Panc1 (cell line): Measurements from ENCODE around the gene SNRNP40. TPM values are rescaled to one million over a fixed set of nuclear protein-coding genes. Genes with fewer than 3 reads are reported as not detected.

ENCODE experiments used
- ATAC-seq: fragments of 200-7000 bp; cut with Tn5 transposase; 2 replicates; pipeline ENCODE4 v1.9.1; 2020; ENCODE audit warnings: mild to moderate bottlenecking, moderate library complexity
- BruUV-seq: library from RNA; stranded (reverse); fragments of 400-500 nt; replicated peaks from 2 replicates; lab custom pipeline; 2021; lab: Mats Ljungman, UMichigan
- CTCF ChIA-PET: fragments of 300-600 bp; sonication (Branson Sonifier 250); formaldehyde crosslinking; loops from one replicate; lab custom pipeline; 2022; ENCODE audit warnings: antibody characterized with exemption; lab: Charles Lee
- POLR2A ChIA-PET: fragments of 300-600 bp; sonication (Branson Sonifier 250); formaldehyde crosslinking; loops from one replicate; lab custom pipeline; 2022; ENCODE audit warnings: antibody characterized with exemption; lab: Charles Lee
- DNase-seq: peaks from one replicate; pipeline ENCODE4 v3.0.0-alpha.2; 2010; ENCODE audit warnings: low read depth, low spot score
- H3K27ac ChIP-seq: 2 replicates; pipeline ENCODE4 v1.5.1; 2011; ENCODE audit warnings: mild to moderate bottlenecking, low read length, inconsistent platforms
- H3K27me3 ChIP-seq: fragments of 200-500 bp; sonication (Bioruptor generic); 2 replicates; pipeline ENCODE4 v1.6.0; 2014; ENCODE audit warnings: low read length, inconsistent platforms; ENCODE audit not compliant: control insufficient read depth, insufficient read depth
- H3K36me3 ChIP-seq: fragments of 200-500 bp; sonication (Bioruptor generic); 2 replicates; pipeline ENCODE4 v1.5.1; 2014; ENCODE audit warnings: inconsistent platforms, mild to moderate bottlenecking, low read length, moderate library complexity; ENCODE audit not compliant: control insufficient read depth, insufficient read depth
- H3K4me1 ChIP-seq: 2 replicates; pipeline ENCODE4 v1.5.1; 2011; ENCODE audit warnings: inconsistent platforms, mild to moderate bottlenecking, low read length, moderate library complexity; ENCODE audit not compliant: control insufficient read depth, insufficient read depth
- H3K4me3 ChIP-seq, 2 experiments: 2 replicates each; pipeline ENCODE4 v1.5.1; 2011 to 2012; ENCODE audit warnings: low read depth in 2 of 2, low read length in 2 of 2, mild to moderate bottlenecking in 2 of 2, inconsistent platforms in 1 of 2, moderate library complexity in 1 of 2
- H3K9me3 ChIP-seq: fragments of 200-500 bp; sonication (Bioruptor generic); 2 replicates; pipeline ENCODE4 v1.5.1; 2014; ENCODE audit warnings: low read depth, mild to moderate bottlenecking, inconsistent platforms, low read length, moderate library complexity; ENCODE audit not compliant: control insufficient read depth, insufficient read depth
- POLR2AphosphoS5 ChIP-seq: IDR thresholded peaks from 2 replicates; pipeline ENCODE4 v1.6.1; 2012; ENCODE audit warnings: mild to moderate bottlenecking, low read depth, low read length, moderate library complexity
- REST ChIP-seq, 2 experiments: IDR thresholded peaks; 2 replicates each; pipeline ENCODE4 v1.6.1; 2011 to 2012; ENCODE audit warnings: low read depth in 2 of 2, control low read depth in 1 of 2, low read length in 1 of 2, mild to moderate bottlenecking in 1 of 2, moderate library complexity in 1 of 2; ENCODE audit not compliant: insufficient read depth in 1 of 2
- SIN3A ChIP-seq: IDR thresholded peaks from 2 replicates; pipeline ENCODE4 v1.6.1; 2012; ENCODE audit warnings: low read depth, mild to moderate bottlenecking, low read length, moderate library complexity, borderline replicate concordance; ENCODE audit not compliant: insufficient read depth
- TCF7L2 ChIP-seq: IDR thresholded peaks from 2 replicates; pipeline ENCODE4 v1.6.1; 2011; ENCODE audit warnings: mild to moderate bottlenecking, low read depth, low read length, inconsistent platforms
- in situ Hi-C: cut with HindIII; loops from 2 replicates; pipeline ENCODE4 v1.10.0; 2016; ENCODE audit warnings: low sequenced_read_pairs, low pct_unique_long_range_greater_than_20kb
- intact Hi-C: fragments of 100-400 bp; cut with micrococcal nuclease; formaldehyde crosslinking; loops from one replicate; pipeline ENCODE4 v1.10.0; 2022; ENCODE audit not compliant: unreplicated experiment
- total RNA-seq: library from RNA; stranded (reverse); gene quantifications from one replicate; pipeline ENCODE4 v1.2.1, GENCODE V29; 2021; ENCODE audit not compliant: unreplicated experiment
- TF ChIP-seq, protein P1 (sequence below): fragments of 450-650 bp; IDR thresholded peaks from 2 replicates; pipeline ENCODE4 v1.5.1; 2017; ENCODE audit warnings: mild to moderate bottlenecking

The SNRNP40 gene
- total RNA-seq, 1 experiment from 2014 or later = 99.3 TPM

DNA sequence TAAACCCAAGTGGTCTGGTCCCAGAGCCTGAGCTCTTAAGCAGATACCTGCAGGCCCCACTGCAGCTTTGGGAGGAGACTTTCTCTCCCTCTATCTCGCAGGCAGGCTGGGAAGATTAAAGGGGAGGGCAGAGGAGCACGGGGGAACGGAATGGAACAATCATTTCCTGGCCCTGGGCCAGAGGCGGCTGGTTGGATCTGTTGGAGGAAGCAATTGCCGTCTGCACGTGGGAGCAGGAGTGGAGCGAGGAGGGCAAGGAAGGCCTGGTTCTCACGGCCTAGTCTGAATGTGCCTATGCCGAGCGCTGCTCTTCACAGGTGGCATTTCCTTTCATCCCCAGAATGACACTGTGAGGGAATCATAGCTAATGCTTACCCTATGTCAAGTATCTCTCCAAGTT, 80.6 kb downstream of the SNRNP40 start:
- no peak overlapping the region for H3K4me3 ChIP-seq
- POLR2A ChIA-PET = no interaction called here
- no peaks in the 10 kb centered on the region for H3K4me1 ChIP-seq
- CTCF ChIA-PET = no interaction called here
- H3K27me3 ChIP-seq = no peaks in the 10 kb centered on the region
- no peaks in the 10 kb centered on the region for H3K36me3 ChIP-seq
- no peak overlapping the region for H3K27ac ChIP-seq
- no TSS peak for BruUV-seq
- no peak for DNase-seq
- intact Hi-C loops = no loop called here
- 0 out of 2 replicates have a peak, but pooled peaks cover 1% of the 10 kb centered on the region for H3K9me3 ChIP-seq
- no peak for TF ChIP-seq TCF7L2
- TF ChIP-seq, protein P1, sequence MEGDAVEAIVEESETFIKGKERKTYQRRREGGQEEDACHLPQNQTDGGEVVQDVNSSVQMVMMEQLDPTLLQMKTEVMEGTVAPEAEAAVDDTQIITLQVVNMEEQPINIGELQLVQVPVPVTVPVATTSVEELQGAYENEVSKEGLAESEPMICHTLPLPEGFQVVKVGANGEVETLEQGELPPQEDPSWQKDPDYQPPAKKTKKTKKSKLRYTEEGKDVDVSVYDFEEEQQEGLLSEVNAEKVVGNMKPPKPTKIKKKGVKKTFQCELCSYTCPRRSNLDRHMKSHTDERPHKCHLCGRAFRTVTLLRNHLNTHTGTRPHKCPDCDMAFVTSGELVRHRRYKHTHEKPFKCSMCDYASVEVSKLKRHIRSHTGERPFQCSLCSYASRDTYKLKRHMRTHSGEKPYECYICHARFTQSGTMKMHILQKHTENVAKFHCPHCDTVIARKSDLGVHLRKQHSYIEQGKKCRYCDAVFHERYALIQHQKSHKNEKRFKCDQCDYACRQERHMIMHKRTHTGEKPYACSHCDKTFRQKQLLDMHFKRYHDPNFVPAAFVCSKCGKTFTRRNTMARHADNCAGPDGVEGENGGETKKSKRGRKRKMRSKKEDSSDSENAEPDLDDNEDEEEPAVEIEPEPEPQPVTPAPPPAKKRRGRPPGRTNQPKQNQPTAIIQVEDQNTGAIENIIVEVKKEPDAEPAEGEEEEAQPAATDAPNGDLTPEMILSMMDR = no peak
- no peak for TF ChIP-seq SIN3A
- in situ Hi-C loops = no loop called here
- ATAC-seq = no peak

GRCh38 chr1:31215065-31215570, 81.5 kb downstream of the SNRNP40 start:
- CTCF ChIA-PET = interaction anchor here (0.5 kb wide), 1 partner anchor 26 kb away, joined by 3 read pairs; no protein-coding TSS in a partner anchor

More at GRCh38 chr1:31215065-31215570, 81.5 kb downstream of the SNRNP40 start:
- DNase-seq (no peak), ATAC-seq (0 out of 2 replicates have a peak, but pooled peaks have one; percentile 30)
- in situ Hi-C loops (no loop called here), intact Hi-C loops (no loop called here)
- Histone ChIP-seq H3K36me3 (no peaks in the 10 kb centered on the region), H3K9me3 (0 out of 2 replicates have a peak, but pooled peaks cover 4% of the 10 kb centered on the region), H3K27ac (no peak overlapping the region), H3K4me3 (no peak overlapping the region), H3K4me1 (no peaks in the 10 kb centered on the region), H3K27me3 (no peaks in the 10 kb centered on the region)
- no TSS peak for BruUV-seq
- TF ChIP-seq, protein P1 = no peak
- no peak for TF ChIP-seq SIN3A
- no peak for TF ChIP-seq POLR2AphosphoS5
- TF ChIP-seq TCF7L2 = no peak
- no peak for TF ChIP-seq REST (IDR thresholded peaks at IDR 0.05; ENCODE audit: insufficient read depth in 1 of 2, low read depth in 2 of 2, low read length in 1 of 2)
- POLR2A ChIA-PET = no interaction called here
